ENCODE measurements around the gene MACROH2A1. TPM values are rescaled to one million over a fixed set of nuclear protein-coding genes. Genes with fewer than 3 reads are reported as not detected.

MACROH2A1 gene
- total RNA-seq, 1 experiment from 2014 or later = 83.8 TPM

Other genes starting within 250 kb of the MACROH2A1 start
- gene DCANP1, start 48.1 kb upstream of the MACROH2A1 start, total RNA-seq (2021) = not detected in 3 replicates
- not detected in 3 replicates for gene TIFAB, start 53.1 kb upstream of the MACROH2A1 start, total RNA-seq (2021)
- gene NEUROG1, start 136.7 kb upstream of the MACROH2A1 start, total RNA-seq (2021) = 0.13 to 0.18 TPM in 2 of 3 replicates, not detected in the other
- gene CXCL14, start 179.8 kb upstream of the MACROH2A1 start, total RNA-seq (2021) = 0.64 to 0.87 TPM (median 0.87 TPM) in 3 replicates